ENCODE data around the gene NYNRIN.

NYNRIN gene

DNA sequence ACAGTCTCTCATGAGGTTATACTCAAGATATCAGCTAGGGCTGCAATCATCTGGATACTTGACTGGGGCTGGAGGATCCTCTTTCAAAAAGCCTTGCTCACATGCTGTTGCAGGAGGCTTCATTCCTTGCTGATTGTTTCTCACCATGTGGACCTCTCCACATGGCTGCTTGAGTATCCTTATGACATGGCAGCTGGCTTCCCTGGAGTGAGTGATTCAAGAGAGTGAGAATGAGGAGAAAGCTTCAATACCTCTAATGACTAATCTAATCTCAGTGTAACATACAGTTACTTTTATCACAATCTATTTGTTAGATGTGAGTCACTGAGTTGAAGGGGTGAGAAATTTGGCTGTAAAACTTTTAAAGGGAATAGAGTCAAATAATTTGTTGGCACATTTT is 58.2 kb downstream of the NYNRIN start:
- no peak for DNase-seq (ENCODE audit: low spot score)

DNA sequence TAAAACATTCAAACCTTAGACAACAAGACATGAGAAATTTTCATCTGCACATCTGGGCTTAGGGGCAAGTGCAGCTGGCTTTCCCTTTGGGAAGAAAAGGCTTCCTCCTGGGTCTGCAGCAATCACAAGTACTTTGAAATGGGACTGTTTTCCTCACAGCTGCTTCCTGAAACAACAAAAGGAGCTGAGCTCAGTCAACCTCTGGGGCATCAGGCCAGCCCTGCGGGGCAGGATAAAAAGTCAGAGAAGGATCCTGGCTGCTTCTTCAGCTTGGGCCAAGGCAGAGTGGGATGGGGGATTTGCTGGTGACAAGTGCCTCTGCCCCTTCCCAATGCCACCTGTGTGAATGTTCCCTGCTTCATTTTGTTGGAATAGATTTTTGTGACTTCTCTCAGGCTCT is 59.9 kb downstream of the NYNRIN start:
- DNase-seq (ENCODE audit: low spot score), result no peak

DNA sequence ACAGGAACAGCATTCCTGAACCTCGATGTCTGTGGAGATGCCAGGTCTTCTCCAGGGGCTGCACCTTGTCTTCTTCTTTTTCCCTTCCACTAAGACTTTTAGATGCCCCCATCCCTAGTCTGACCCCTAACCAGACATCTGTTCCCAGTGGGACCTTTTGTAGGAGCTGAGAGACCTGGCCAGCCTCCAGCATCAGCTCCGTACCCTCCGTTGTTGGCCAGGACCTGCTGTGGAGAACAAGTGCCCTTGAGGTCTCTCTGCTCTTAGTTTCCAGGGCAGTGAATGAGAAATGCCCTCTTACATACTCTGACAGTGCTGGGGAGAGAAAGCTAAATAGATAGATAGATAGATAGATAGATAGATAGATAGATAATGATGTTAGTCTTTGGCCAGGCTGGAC is 60.5 kb downstream of the NYNRIN start:
- DNase-seq (ENCODE audit: low spot score), result no peak

DNA sequence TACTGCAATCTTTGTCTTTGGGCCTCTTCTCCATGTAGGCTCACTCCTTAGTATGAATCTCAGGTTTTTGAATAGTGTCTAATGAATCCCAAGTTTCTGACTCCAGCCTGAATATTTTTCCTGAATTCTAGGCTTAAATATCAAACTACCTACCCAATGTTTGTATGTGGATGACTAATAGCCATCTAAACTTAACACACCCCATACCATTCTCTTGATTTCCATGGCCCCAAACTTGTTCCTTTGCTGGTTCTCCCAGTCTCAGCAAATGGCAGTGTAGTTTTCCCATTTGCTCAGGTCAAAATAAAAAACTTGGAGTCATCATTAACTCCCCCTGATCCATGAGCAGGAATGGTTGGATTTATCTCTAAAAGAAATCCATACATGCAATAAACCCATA is 62.5 kb downstream of the NYNRIN start:
- no peak for DNase-seq (ENCODE audit: low spot score)

DNA sequence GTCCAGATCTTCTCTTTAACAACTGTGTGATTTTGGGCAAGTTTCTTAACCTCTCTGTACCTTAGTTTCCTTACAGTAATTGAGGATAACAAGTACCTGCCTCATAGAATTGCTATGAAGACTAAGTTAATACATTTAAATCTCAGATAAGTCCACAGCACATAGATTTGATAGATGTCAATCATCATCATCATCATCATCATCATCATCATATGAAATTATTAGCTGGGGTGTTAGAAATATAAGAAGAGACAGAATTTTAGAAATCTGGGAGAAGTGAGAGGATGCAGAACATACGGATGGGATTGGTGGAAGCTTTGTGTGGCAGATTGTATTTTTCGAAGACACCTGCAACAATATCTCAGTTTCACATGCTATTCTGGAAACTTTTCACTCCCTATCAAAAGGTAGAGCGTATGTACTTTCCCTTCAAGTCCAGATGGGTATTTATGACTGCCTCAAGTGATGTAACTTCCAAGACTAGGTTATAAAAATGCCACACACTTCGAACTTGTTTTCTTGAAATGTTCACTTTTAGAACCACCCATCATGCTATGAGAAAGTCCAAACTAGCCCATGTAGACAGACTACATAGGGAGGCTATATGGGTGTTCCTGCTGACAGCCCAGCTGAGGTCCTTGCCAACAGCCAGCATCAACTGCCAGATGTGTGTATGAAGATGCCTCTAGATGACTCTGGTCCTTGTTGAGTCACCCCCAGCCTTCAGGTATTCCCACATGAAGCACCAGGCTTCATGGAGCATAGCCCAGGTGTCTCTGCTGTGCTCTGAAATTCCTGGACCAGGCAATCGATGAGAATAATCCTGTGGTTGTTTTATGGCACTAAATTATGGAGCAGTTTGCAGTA is 64.4 kb downstream of the NYNRIN start:
- DNase-seq (ENCODE audit: low spot score), result no peak

DNA sequence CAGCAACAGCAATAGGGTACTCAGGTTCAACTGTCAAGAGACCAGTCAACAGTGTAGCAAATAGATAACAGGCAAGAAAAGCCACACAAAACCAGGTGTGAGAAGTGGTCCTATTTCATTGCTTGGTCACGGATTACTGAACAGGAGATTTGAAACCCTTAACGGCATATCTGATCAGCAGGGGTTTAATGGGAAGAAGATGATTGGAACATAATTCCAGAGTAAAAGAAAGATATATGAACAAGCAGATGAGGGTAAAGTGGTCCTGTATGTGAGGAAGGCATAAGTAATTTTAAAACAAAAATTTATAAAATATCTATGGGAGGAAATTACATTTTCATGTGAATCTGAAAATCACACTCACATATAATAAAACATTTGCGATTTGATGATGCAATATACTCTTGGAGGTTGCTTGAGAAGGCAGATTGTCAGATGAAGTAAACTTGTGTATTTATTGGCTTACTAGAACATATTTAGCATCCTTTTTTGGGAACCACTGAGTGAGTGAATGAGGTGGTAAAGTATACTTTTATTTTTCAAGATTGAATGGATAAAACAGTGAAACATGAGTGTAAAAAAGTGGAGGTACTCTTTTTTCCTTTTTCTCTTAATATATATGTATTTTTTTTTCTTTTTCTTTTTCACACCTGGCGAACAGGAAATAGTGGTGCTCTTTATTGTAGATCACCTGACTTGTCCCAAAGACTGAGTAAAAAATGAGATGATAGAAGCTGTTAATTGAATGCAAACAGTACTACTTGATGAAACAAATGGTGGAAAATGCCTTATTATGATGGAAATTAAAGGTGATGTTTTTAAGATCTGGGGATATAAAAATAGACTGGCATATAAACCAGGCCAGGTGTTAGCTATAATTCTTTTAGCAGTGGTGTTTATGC is 65.3 kb downstream of the NYNRIN start:
- DNase-seq (ENCODE audit: low spot score), result no peak

DNA sequence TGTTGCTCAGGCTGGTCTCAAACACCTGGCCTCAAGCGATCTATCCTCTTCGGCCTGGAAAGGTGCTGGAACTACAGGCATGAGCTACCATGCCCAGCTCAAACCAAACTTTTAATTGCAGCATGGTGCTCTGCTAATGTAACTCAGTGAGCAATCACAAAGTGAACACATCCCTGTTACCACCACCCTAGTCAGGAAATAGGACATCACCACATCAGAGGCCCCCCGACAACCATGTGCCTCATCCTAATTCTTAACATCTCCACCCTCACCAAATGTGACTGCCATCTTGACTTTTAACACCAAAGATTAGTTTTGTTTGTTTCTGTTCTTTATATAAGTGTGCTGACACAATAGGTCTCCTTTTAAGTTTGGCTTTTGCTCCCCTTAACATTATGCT is 66.6 kb downstream of the NYNRIN start:
- DNase-seq (ENCODE audit: low spot score), result no peak

DNA sequence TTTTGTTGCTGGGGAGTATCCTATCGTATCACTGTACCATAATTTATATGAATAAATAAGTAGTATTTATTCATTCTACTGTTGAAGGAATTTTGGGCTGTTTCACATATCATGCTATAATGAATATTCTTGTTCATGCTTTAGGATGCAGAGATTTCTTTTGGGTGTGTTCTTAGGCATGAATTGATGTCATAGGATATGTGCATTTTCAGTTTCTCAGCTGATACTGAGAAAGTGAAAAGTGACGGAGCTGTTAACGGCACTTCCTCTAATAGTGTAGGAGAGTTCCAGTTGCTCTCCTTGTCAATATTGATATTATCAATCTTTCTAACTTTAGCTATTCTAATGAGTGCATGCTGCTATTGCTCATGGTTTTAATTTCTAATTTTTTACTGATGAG is 67.0 kb downstream of the NYNRIN start:
- DNase-seq (ENCODE audit: low spot score), result no peak
